Esophagus muscularis mucosa (tissue), 3 donors: Measurements from ENCODE around the gene MZT2A.
"Not testable (repeated sequence)": the region's sequence is repeated elsewhere in the genome, so short reads cannot be mapped to it uniquely, and the experiment has no call there.

Source experiments
- CTCF ChIP-seq, 3 experiments: fragments of 200-600 bp in 2 of 3; fragments of 450-650 bp in 1 of 3; sonication (generic) in 2 of 3; IDR thresholded peaks; one replicate each; pipeline ENCODE4 v1.5.1; 2017 to 2019; ENCODE audit warnings: antibody characterized with exemption in 3 of 3, mild to moderate bottlenecking in 2 of 3, moderate library complexity in 1 of 3
- POLR2A ChIP-seq: fragments of 450-650 bp; IDR thresholded peaks from one replicate; pipeline ENCODE4 v1.6.1; 2017; ENCODE audit warnings: antibody characterized with exemption, moderate library complexity, mild to moderate bottlenecking, low read depth
- POLR2AphosphoS5 ChIP-seq, 2 donors: sonication (generic); formaldehyde crosslinking; IDR thresholded peaks; one replicate each; pipeline ENCODE4 v1.6.1; 2017; ENCODE audit warnings: antibody characterized with exemption in 2 of 2

GRCh38 chr2:131530626-131531344, 38.6 kb upstream of the MZT2A start:
- TF ChIP-seq POLR2A; CTCF (IDR thresholded peaks at IDR 0.05); POLR2AphosphoS5 (IDR thresholded peaks at IDR 0.05): not testable (repeated sequence)
